H1 (cell line): ENCODE data around the gene TTI1. TPM values are rescaled to one million over a fixed set of nuclear protein-coding genes. Genes with fewer than 3 reads are reported as not detected.

Source experiments
- CTCF ChIA-PET: fragments of 300-600 bp; sonication (Branson Sonifier 250); formaldehyde crosslinking; loops from one replicate; lab custom pipeline; 2021; ENCODE audit not compliant: partially characterized antibody; lab: Charles Lee
- POLR2A ChIA-PET: fragments of 300-600 bp; sonication (Branson Sonifier 250); formaldehyde crosslinking; loops from one replicate; lab custom pipeline; 2021; ENCODE audit warnings: inconsistent platforms; ENCODE audit not compliant: partially characterized antibody; lab: Charles Lee
- DNase-seq, 2 experiments: peaks; one replicate each; pipeline versions ENCODE4 v3.0.0 to v3.0.0-alpha.2; 2010 to 2022; ENCODE audit warnings: low spot score in 2 of 2, low read depth in 1 of 2, mixed read lengths in 1 of 2
- FAIRE-seq: peaks from 2 replicates; lab custom pipeline; 2011; peaks lifted over from hg19 to GRCh38; lab: Jason Lieb, UNC
- H2AFZ ChIP-seq: 2 replicates; pipeline ENCODE4 v1.8.1; 2012; ENCODE audit warnings: low read length, inconsistent platforms
- H2AK5ac ChIP-seq: 2 replicates; pipeline ENCODE4 v1.6.1; 2013; ENCODE audit warnings: low read depth, low read length
- H2BK120ac ChIP-seq: replicated peaks from 2 replicates; pipeline ENCODE3; 2013; ENCODE audit warnings: low read depth, low read length, inconsistent platforms
- H2BK12ac ChIP-seq: 2 replicates; pipeline ENCODE4 v1.6.1; 2013; ENCODE audit warnings: low read depth, low read length
- H2BK15ac ChIP-seq: 2 replicates; pipeline ENCODE4 v1.6.1; 2013; ENCODE audit warnings: low read length
- H2BK20ac ChIP-seq: 2 replicates; pipeline ENCODE4 v1.6.1; 2013; ENCODE audit warnings: low read length
- H2BK5ac ChIP-seq: 2 replicates; pipeline ENCODE4 v1.6.1; 2013; ENCODE audit warnings: low read depth, low read length
- H3K14ac ChIP-seq: 2 replicates; pipeline ENCODE4 v1.6.1; 2013; ENCODE audit warnings: inconsistent platforms; ENCODE audit not compliant: insufficient read length
- H3K18ac ChIP-seq: 2 replicates; pipeline ENCODE4 v1.6.1; 2013; ENCODE audit warnings: low read length; ENCODE audit errors: extremely low read depth
- H3K23ac ChIP-seq: 2 replicates; pipeline ENCODE4 v1.6.1; 2013; ENCODE audit warnings: inconsistent platforms; ENCODE audit not compliant: insufficient read length
- H3K23me2 ChIP-seq: 2 replicates; pipeline ENCODE4 v1.6.1; 2013; ENCODE audit warnings: low read depth, low read length
- H3K27ac ChIP-seq: 2 replicates; pipeline ENCODE4 v1.6.1; 2011; ENCODE audit warnings: low read depth, low read length, inconsistent platforms
- H3K27me3 ChIP-seq, 4 experiments: replicated peaks in 1 of 4; 1 replicate in 1 of 4; 2 replicates in 3 of 4; pipeline versions ENCODE4 v1.6.1 to v1.8.1; 2011 to 2013; ENCODE audit warnings: low read length in 3 of 4, mild to moderate bottlenecking in 3 of 4, inconsistent platforms in 2 of 4, mixed read lengths in 2 of 4, moderate library complexity in 1 of 4; ENCODE audit not compliant: control insufficient read depth in 3 of 4, insufficient read depth in 3 of 4; ENCODE audit errors: extremely low read depth in 1 of 4
- H3K36me3 ChIP-seq, 4 experiments: 2 replicates each; pipeline versions ENCODE4 v1.6.1 to v1.8.1; 2011 to 2013; ENCODE audit warnings: mild to moderate bottlenecking in 4 of 4, low read length in 3 of 4, moderate library complexity in 2 of 4, control low read depth in 1 of 4, inconsistent platforms in 1 of 4; ENCODE audit not compliant: insufficient read depth in 4 of 4, control insufficient read depth in 2 of 4
- H3K4ac ChIP-seq: replicated peaks from 2 replicates; pipeline ENCODE3; 2013; ENCODE audit warnings: low read length, low read depth, mixed read lengths, inconsistent platforms; ENCODE audit not compliant: insufficient read length
- H3K4me1 ChIP-seq, 4 experiments: replicated peaks in 1 of 4; 1 replicate in 1 of 4; 2 replicates in 3 of 4; pipeline versions ENCODE4 v1.6.1 to v1.8.1; 2011 to 2013; ENCODE audit warnings: low read length in 3 of 4, inconsistent platforms in 2 of 4, mixed read lengths in 1 of 4; ENCODE audit not compliant: insufficient read depth in 4 of 4, control insufficient read depth in 3 of 4
- H3K4me2 ChIP-seq, 2 experiments: 2 replicates each; pipeline versions ENCODE4 v1.6.1 to v1.8.1; 2011 to 2013; ENCODE audit warnings: low read depth in 2 of 2, low read length in 2 of 2, control low read depth in 1 of 2, inconsistent platforms in 1 of 2, mild to moderate bottlenecking in 1 of 2; ENCODE audit not compliant: insufficient read depth in 1 of 2
- H3K4me3 ChIP-seq, 4 experiments: fragments of 200-600, 300-600 bp in 1 of 4; sonication (generic), shearing (Covaris generic), sonication (Bioruptor Twin) in 1 of 4; 2 replicates each; pipeline versions ENCODE4 v1.5.1 to v1.8.1; 2011 to 2016; ENCODE audit warnings: low read length in 4 of 4, low read depth in 3 of 4, control low read depth in 2 of 4, inconsistent platforms in 2 of 4, mild to moderate bottlenecking in 2 of 4, mixed read lengths in 1 of 4, moderate library complexity in 1 of 4; ENCODE audit not compliant: insufficient read depth in 2 of 4; ENCODE audit errors: extremely low read depth in 1 of 4
- H3K56ac ChIP-seq: replicated peaks from 2 replicates; pipeline ENCODE3; 2013; ENCODE audit warnings: low read depth, mild to moderate bottlenecking, mixed read lengths, low read length, inconsistent platforms; ENCODE audit not compliant: insufficient read length
- H3K79me1 ChIP-seq: 2 replicates; pipeline ENCODE4 v1.6.1; 2013; ENCODE audit warnings: low read depth, low read length, control low read depth
- H3K79me2 ChIP-seq, 2 experiments: 2 replicates each; pipeline versions ENCODE4 v1.6.1 to v1.8.1; 2012 to 2013; ENCODE audit warnings: low read length in 2 of 2, mild to moderate bottlenecking in 2 of 2, inconsistent platforms in 1 of 2; ENCODE audit not compliant: insufficient read depth in 2 of 2, control insufficient read depth in 1 of 2
- H3K9ac ChIP-seq, 4 experiments: replicated peaks in 1 of 4; 1 replicate in 1 of 4; 2 replicates in 3 of 4; pipeline versions ENCODE4 v1.6.1 to v1.8.1; 2011 to 2013; ENCODE audit warnings: low read depth in 3 of 4, low read length in 3 of 4, control low read depth in 2 of 4, mild to moderate bottlenecking in 2 of 4, moderate library complexity in 2 of 4, inconsistent platforms in 1 of 4; ENCODE audit errors: extremely low read depth in 1 of 4
- H3K9me3 ChIP-seq, 2 experiments: 2 replicates each; pipeline versions ENCODE4 v1.6.1 to v1.8.1; 2012 to 2013; ENCODE audit warnings: mild to moderate bottlenecking in 2 of 2, moderate library complexity in 2 of 2, control low read depth in 1 of 2, inconsistent platforms in 1 of 2, low read depth in 1 of 2, low read length in 1 of 2, mixed read lengths in 1 of 2; ENCODE audit not compliant: insufficient read depth in 2 of 2
- H4K20me1 ChIP-seq, 2 experiments: replicated peaks in 1 of 2; 2 replicates each; pipeline versions ENCODE3 to v1.8.1; 2011 to 2013; ENCODE audit warnings: inconsistent platforms in 2 of 2, low read length in 2 of 2, mild to moderate bottlenecking in 1 of 2; ENCODE audit not compliant: insufficient read depth in 2 of 2, control insufficient read depth in 1 of 2
- H4K5ac ChIP-seq: 2 replicates; pipeline ENCODE4 v1.6.1; 2013; ENCODE audit warnings: low read length, low read depth, mixed read lengths, inconsistent platforms; ENCODE audit not compliant: insufficient read length
- H4K8ac ChIP-seq: 2 replicates; pipeline ENCODE4 v1.8.0; 2013; ENCODE audit warnings: mild to moderate bottlenecking, moderate library complexity, low read length, inconsistent platforms; ENCODE audit not compliant: insufficient read depth; ENCODE audit errors: extremely low read depth
- H4K91ac ChIP-seq: replicated peaks from 2 replicates; pipeline ENCODE3; 2013; ENCODE audit warnings: low read length, mixed read lengths, inconsistent platforms; ENCODE audit not compliant: insufficient read length
- BACH1 ChIP-seq: IDR thresholded peaks from 2 replicates; pipeline ENCODE4 v1.6.1; 2012; ENCODE audit warnings: low read length, improper control_type of control experiment
- CHD1 ChIP-seq: IDR thresholded peaks from 2 replicates; pipeline ENCODE4 v1.6.1; 2012; ENCODE audit warnings: low read depth, low read length, improper control_type of control experiment
- EZH2 ChIP-seq: fragments of 200-600 bp; sonication (generic); IDR thresholded peaks from 2 replicates; pipeline ENCODE4 v1.7.1; 2012; ENCODE audit warnings: low read depth, mild to moderate bottlenecking, moderate library complexity, low read length, inconsistent platforms; ENCODE audit not compliant: severe bottlenecking
- FOSL1 ChIP-seq: IDR thresholded peaks from 2 replicates; pipeline ENCODE4 v1.6.1; 2011; ENCODE audit warnings: mild to moderate bottlenecking, low read depth, low read length, moderate library complexity; ENCODE audit not compliant: insufficient read depth
- GABPA ChIP-seq: IDR thresholded peaks from 2 replicates; pipeline ENCODE4 v1.6.1; 2011; ENCODE audit warnings: mild to moderate bottlenecking, low read length, moderate library complexity, borderline replicate concordance; ENCODE audit not compliant: insufficient read depth
- MAFK ChIP-seq: IDR thresholded peaks from 2 replicates; pipeline ENCODE4 v1.6.1; 2012; ENCODE audit warnings: low read depth, mild to moderate bottlenecking, improper control_type of control experiment, low read length
- RAD21 ChIP-seq, 2 experiments: IDR thresholded peaks in 1 of 2; conservative IDR thresholded peaks in 1 of 2; 2 replicates each; pipeline ENCODE4 v1.6.1; 2011; ENCODE audit warnings: low read depth in 2 of 2, low read length in 2 of 2, improper control_type of control experiment in 1 of 2, inconsistent platforms in 1 of 2, mild to moderate bottlenecking in 1 of 2, moderate library complexity in 1 of 2
- SIN3A ChIP-seq, 2 experiments: IDR thresholded peaks in 1 of 2; conservative IDR thresholded peaks in 1 of 2; 2 replicates each; pipeline ENCODE4 v1.6.1; 2011 to 2012; ENCODE audit warnings: low read length in 2 of 2, improper control_type of control experiment in 1 of 2, low read depth in 1 of 2, mild to moderate bottlenecking in 1 of 2
- TBP ChIP-seq: IDR thresholded peaks from 2 replicates; pipeline ENCODE4 v1.6.1; 2011; ENCODE audit warnings: low read depth, low read length, improper control_type of control experiment
- TCF12 ChIP-seq: IDR thresholded peaks from 2 replicates; pipeline ENCODE4 v1.6.1; 2011; ENCODE audit warnings: low read depth, mild to moderate bottlenecking, low read length
- ZNF274 ChIP-seq: IDR thresholded peaks from 2 replicates; pipeline ENCODE4 v1.7.0; 2012; ENCODE audit warnings: low read length, borderline replicate concordance; ENCODE audit errors: extremely low read depth
- WGBS, 2 experiments: shearing (Covaris generic) in 1 of 2; methylation state at CpG; one replicate each; pipeline versions ENCODE4 v1.1.6 to v1.1.7; 2013 to 2015; ENCODE audit warnings: low lambda C conversion rate in 2 of 2, mixed read lengths in 2 of 2, inconsistent platforms in 1 of 2, low coverage in 1 of 2, missing lambda C conversion rate in 1 of 2; ENCODE audit not compliant: insufficient replicate concordance in 2 of 2, insufficient coverage in 1 of 2, insufficient read length in 1 of 2; ENCODE audit errors: extremely low coverage in 1 of 2, missing lambda C conversion rate in 1 of 2; 5-methylcytosine and 5-hydroxymethylcytosine counted together
- polyA plus RNA-seq, 7 experiments: library from polyadenylated mRNA; depleted of rRNA in 3 of 7; stranded (reverse) in 5 of 7; unstranded in 2 of 7; fragments of >200 nt in 5 of 7; fragments of 200-250 nt in 2 of 7; gene quantifications; 1 replicate in 5 of 7; 2 replicates in 1 of 7; 4 replicates in 1 of 7; pipeline versions ENCODE4 v1.2.1 to v1.2.3, GENCODE V29; 2011 to 2013; ENCODE audit warnings: missing spikeins in 2 of 7, mixed read lengths in 2 of 7
- total RNA-seq: library from RNA; stranded (reverse); fragmentation: NEBNext Ultra II Directional; extraction: Animal tissue kit (Norgen Biotek cat#: 25700); gene quantifications from 2 replicates; pipeline ENCODE4 v1.2.1, GENCODE V29; 2021
- TF ChIP-seq, protein P1 (sequence below): IDR thresholded peaks from 2 replicates; pipeline ENCODE4 v1.6.1; 2012; ENCODE audit warnings: low read length, inconsistent platforms

The TTI1 gene
- total and polyA plus RNA-seq, 2 of the 8 experiments (the other 6 are each of a cell fraction or from before 2014, with no cell fraction given) = 34.1 to 47.0 TPM

DNA sequence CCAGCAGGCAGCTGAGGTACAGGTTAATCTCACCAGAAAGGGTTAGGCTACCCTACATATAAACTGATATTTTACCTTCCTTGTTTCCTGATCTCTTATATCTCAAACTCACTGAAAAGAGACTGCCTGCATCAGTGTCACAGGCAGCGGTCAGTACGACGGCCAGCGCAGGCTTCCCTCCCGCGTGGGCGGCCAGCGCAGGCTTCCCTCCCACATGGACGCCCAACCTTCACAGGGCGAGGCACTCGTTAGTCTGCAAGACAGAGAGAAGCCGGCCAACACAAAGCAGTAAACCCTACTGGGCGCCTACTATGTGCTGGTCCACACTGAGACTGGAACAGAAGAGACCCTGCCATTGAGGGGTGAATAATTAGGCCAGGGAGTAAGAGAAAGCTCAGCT lies 33.0 kb downstream of the TTI1 start:
- POLR2A ChIA-PET = interaction anchor here (0.7 kb wide), 1 partner anchor 419 kb away, joined by 3 read pairs; no protein-coding TSS in a partner anchor
- TF ChIP-seq CHD1 (no peak), ZNF274 (no peak), EZH2 (no peak), BACH1 (no peak), TCF12 (no peak), GABPA (no peak), RAD21 (IDR thresholded peaks at IDR 0.05 in 1 of 2, conservative IDR thresholded peaks at IDR 0.05 in 1 of 2; ENCODE audit: low read depth in 2 of 2, low read length in 2 of 2) (no peak), FOSL1 (no peak), MAFK (no peak), SIN3A (conservative IDR thresholded peaks at IDR 0.05 in 1 of 2, IDR thresholded peaks at IDR 0.05 in 1 of 2; ENCODE audit: low read depth in 1 of 2, low read length in 2 of 2) (no peak), TBP (no peak)
- TF ChIP-seq, protein P1, sequence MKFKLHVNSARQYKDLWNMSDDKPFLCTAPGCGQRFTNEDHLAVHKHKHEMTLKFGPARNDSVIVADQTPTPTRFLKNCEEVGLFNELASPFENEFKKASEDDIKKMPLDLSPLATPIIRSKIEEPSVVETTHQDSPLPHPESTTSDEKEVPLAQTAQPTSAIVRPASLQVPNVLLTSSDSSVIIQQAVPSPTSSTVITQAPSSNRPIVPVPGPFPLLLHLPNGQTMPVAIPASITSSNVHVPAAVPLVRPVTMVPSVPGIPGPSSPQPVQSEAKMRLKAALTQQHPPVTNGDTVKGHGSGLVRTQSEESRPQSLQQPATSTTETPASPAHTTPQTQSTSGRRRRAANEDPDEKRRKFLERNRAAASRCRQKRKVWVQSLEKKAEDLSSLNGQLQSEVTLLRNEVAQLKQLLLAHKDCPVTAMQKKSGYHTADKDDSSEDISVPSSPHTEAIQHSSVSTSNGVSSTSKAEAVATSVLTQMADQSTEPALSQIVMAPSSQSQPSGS = no peak

More for the DNA sequence above, 33.0 kb downstream of the TTI1 start:
- Histone ChIP-seq H3K9ac (no peak overlapping the region), H3K23me2 (no peaks in the 10 kb centered on the region), H3K4ac (no peak overlapping the region), H3K27me3 (no peaks in the 10 kb centered on the region), H2BK15ac (no peak overlapping the region), H2AK5ac (no peak overlapping the region), H3K36me3 (peaks cover 18 to 89% (median 66%) of the 10 kb centered on the region in 4 experiments), H3K79me1 (peaks cover 2% of the 10 kb centered on the region), H4K8ac (no peak overlapping the region), H4K5ac (no peak overlapping the region), H3K14ac (no peak overlapping the region), H3K4me1 (no peaks in the 10 kb centered on the region), H3K23ac (no peak overlapping the region), H3K79me2 (no peaks in the 10 kb centered on the region), H2BK20ac (no peak overlapping the region), H2BK120ac (no peak overlapping the region), H2BK12ac (no peak overlapping the region), H3K9me3 (no peaks in the 10 kb centered on the region), H2AFZ (no peak overlapping the region), H3K4me3 (no peak overlapping the region), H3K4me2 (no peak overlapping the region), H4K20me1 (no peaks in the 10 kb centered on the region), H3K56ac (no peak overlapping the region), H3K27ac (no peak overlapping the region), H4K91ac (no peak overlapping the region), H3K18ac (no peak overlapping the region), H2BK5ac (no peak overlapping the region)
- FAIRE-seq (no peak), DNase-seq (no peak)
- 98% methylated on average over 12 of the region's 13 CpGs; no CpG with 5 or more reads in 1 of the 2 experiments for WGBS, 2 experiments
- CTCF ChIA-PET = interaction anchor here (0.8 to 2.2 kb wide), 5 partner anchors 17 to 350 kb away, joined by 3 to 7 read pairs (median 3); no protein-coding TSS in a partner anchor
